GM12878 (cell line): Measurements from ENCODE around the gene LYPD6. TPM values are rescaled to one million over a fixed set of nuclear protein-coding genes. Genes with fewer than 3 reads are reported as not detected.

Source experiments
- ATAC-seq: fragments of 200-7000 bp; cut with Tn5 transposase; 3 replicates; pipeline ENCODE4 v1.9.1; 2020; ENCODE audit warnings: mild to moderate bottlenecking, moderate library complexity
- BruUV-seq: library from RNA; stranded (reverse); fragments of 400-500 nt; replicated peaks from 2 replicates; lab custom pipeline; 2021; lab: Mats Ljungman, UMichigan
- CTCF ChIA-PET: fragments of 300-600 bp; sonication (Branson Sonifier 250); formaldehyde crosslinking; extraction: SDS; loops from one replicate; lab custom pipeline; 2021; ENCODE audit warnings: inconsistent platforms; lab: Yijun Ruan, JAX
- POLR2A ChIA-PET: fragments of 350-600 bp; formaldehyde crosslinking; extraction: SDS; loops from one replicate; lab custom pipeline; 2021; ENCODE audit warnings: inconsistent platforms; lab: Charles Lee
- RAD21 ChIA-PET: fragments of 300-600 bp; sonication (Branson Sonifier 250); formaldehyde crosslinking; loops from one replicate; lab custom pipeline; 2023; ENCODE audit warnings: antibody characterized with exemption; ENCODE audit not compliant: unreplicated experiment; lab: Charles Lee
- SMC1A ChIA-PET: fragments of 300-600 bp; sonication (Branson Sonifier 250); formaldehyde crosslinking; loops from one replicate; lab custom pipeline; 2023; ENCODE audit not compliant: unreplicated experiment, uncharacterized antibody; lab: Charles Lee
- DNase-seq: peaks from one replicate; pipeline ENCODE4 v3.0.0-alpha.2; 2011; ENCODE audit warnings: low read depth, low spot score
- FAIRE-seq: peaks from 3 replicates; lab custom pipeline; 2011; peaks lifted over from hg19 to GRCh38; lab: Jason Lieb, UNC
- H2AFZ ChIP-seq: 2 replicates; pipeline ENCODE4 v1.6.0; 2011; ENCODE audit warnings: low read depth, low read length, control low read depth; ENCODE audit not compliant: control insufficient read depth
- H3K27ac ChIP-seq: 2 replicates; pipeline ENCODE4 v1.5.1; 2011; ENCODE audit warnings: control low read depth; ENCODE audit not compliant: control insufficient read depth, insufficient read depth
- H3K27me3 ChIP-seq, 2 experiments: replicated peaks in 1 of 2; 2 replicates each; pipeline versions ENCODE4 v1.6.0 to v1.6.1; 2011; ENCODE audit warnings: low read length in 1 of 2; ENCODE audit not compliant: control insufficient read depth in 2 of 2, insufficient read depth in 2 of 2
- H3K36me3 ChIP-seq, 2 experiments: 2 replicates each; pipeline ENCODE4 v1.5.1; 2011; ENCODE audit warnings: low read length in 1 of 2; ENCODE audit not compliant: control insufficient read depth in 2 of 2, insufficient read depth in 2 of 2
- H3K4me1 ChIP-seq: 2 replicates; pipeline ENCODE4 v1.6.1; 2011; ENCODE audit warnings: mild to moderate bottlenecking, low read length, moderate library complexity, mixed read lengths; ENCODE audit not compliant: control insufficient read depth, insufficient read depth
- H3K4me2 ChIP-seq: 2 replicates; pipeline ENCODE4 v1.6.0; 2011; ENCODE audit warnings: control low read depth; ENCODE audit not compliant: control insufficient read depth, insufficient read depth
- H3K4me3 ChIP-seq: fragments of 200-600 bp; sonication (generic); 2 replicates; pipeline ENCODE4 v1.5.1; 2016
- H3K79me2 ChIP-seq: 2 replicates; pipeline ENCODE4 v1.6.0; 2011; ENCODE audit warnings: low read length; ENCODE audit not compliant: control insufficient read depth, insufficient read depth
- H3K9ac ChIP-seq: 2 replicates; pipeline ENCODE4 v1.8.0; 2011; ENCODE audit warnings: low read length, control low read depth, mixed read lengths; ENCODE audit not compliant: control insufficient read depth, insufficient read depth
- H3K9me3 ChIP-seq: replicated peaks from 3 replicates; pipeline ENCODE4 v1.5.1; 2011; ENCODE audit warnings: mild to moderate bottlenecking, low read length; ENCODE audit not compliant: control insufficient read depth, insufficient read depth
- H4K20me1 ChIP-seq: 2 replicates; pipeline ENCODE4 v1.6.0; 2011; ENCODE audit not compliant: control insufficient read depth, insufficient read depth
- RAD51 ChIP-seq: fragments of 450-650 bp; IDR thresholded peaks from 2 replicates; pipeline ENCODE4 v1.6.1; 2016; ENCODE audit warnings: moderate library complexity, mild to moderate bottlenecking, inconsistent platforms
- WGBS: methylation state at CpG from one replicate; pipeline ENCODE4 v1.1.6; 2016; ENCODE audit warnings: low lambda C conversion rate; ENCODE audit not compliant: insufficient replicate concordance, insufficient coverage; ENCODE audit errors: missing lambda C conversion rate; 5-methylcytosine and 5-hydroxymethylcytosine counted together
- in situ Hi-C: fragments of 300-500 bp; cut with MboI; formaldehyde crosslinking; loops from 9 replicates; pipeline ENCODE4 v1.14.3; 2018; ENCODE audit warnings: mixed read lengths
- intact Hi-C: fragments of 100-400 bp; cut with micrococcal nuclease; formaldehyde crosslinking; loops from one replicate; pipeline ENCODE4 v1.14.2; 2022; ENCODE audit not compliant: unreplicated experiment
- polyA plus RNA-seq, 11 experiments: library from polyadenylated mRNA; depleted of rRNA in 4 of 11; unstranded in 6 of 11; stranded (reverse) in 5 of 11; fragments of >200 nt; fragmentation: Nextera tagmentation in 4 of 11; fragmentation: Illumina TruSeq in 1 of 11; extraction: Ambion mirVana in 4 of 11; extraction: Trizol in 1 of 11; gene quantifications; 1 replicate in 1 of 11; 2 replicates in 10 of 11; pipeline versions ENCODE4 v1.2.1 to v1.2.3, GENCODE V29; 2011 to 2016; ENCODE audit warnings: inconsistent platforms in 2 of 11, missing spikeins in 2 of 11, low read depth in 1 of 11
- total RNA-seq, 4 experiments: library from RNA; depleted of rRNA in 3 of 4; stranded (reverse); fragments of >200 nt in 3 of 4; fragmentation: Illumina TruSeq in 1 of 4; extraction: Trizol in 1 of 4; gene quantifications; 2 replicates each; pipeline versions ENCODE4 v1.2.1 to v1.2.3, GENCODE V29; 2013 to 2021
- TF ChIP-seq, protein P1 (sequence below): fragments of 450-650 bp; formaldehyde crosslinking; IDR thresholded peaks from 2 replicates; pipeline ENCODE4 v1.4.0; 2022; ENCODE audit warnings: mild to moderate bottlenecking, moderate library complexity

LYPD6 gene
- total and polyA plus RNA-seq, 10 of the 15 experiments (the other 5 are each of a cell fraction or from before 2014, with no cell fraction given) = not detected

DNA sequence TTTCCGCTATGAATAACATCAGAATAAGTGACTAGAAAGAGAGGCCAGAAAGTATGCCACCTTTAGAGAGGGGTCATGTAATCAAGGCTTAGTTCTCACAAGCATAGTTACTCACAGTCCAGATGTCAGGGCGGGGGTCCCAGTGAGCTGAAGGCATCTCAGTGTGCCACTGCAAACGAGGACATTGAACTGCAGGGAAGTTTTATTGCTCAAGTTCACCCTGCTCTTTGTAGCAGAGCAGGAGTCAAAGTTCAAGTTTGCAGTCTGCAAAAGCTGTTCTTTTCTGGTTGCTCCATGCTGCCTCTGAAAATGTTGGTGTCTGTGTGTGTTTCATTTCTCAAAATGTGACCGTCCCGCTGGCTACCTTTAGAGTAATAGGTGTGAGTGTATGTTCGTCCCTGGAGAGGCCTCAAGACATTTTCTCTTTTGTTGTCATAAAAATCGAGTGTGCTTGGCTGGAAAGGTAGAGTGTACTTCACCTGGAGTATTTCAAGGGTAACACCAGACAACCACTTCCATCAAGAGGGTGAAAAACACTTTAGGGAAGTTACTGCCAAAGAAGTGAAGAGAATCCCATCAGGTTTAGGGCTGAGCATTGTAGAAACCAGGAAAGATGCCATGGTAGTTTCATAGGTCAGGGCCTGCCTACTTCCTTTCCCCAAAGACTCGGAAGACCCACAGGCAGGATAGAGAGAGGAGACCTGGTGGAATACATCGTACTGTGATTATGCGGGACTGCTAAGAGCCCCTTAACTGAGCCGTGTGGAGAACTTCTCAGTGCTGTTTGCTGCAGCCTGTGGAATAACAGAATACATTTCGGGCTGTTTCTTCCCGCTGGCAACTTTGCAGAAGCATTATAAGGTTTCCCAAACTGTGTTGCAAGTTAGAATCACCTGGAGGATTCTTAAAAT lies 89.9 kb downstream of the LYPD6 start:
- no peak for DNase-seq
- Histone ChIP-seq H3K4me1 (no peaks in the 10 kb centered on the region), H2AFZ (no peak overlapping the region), H3K9ac (no peak overlapping the region), H3K9me3 (no peaks in the 10 kb centered on the region), H3K36me3 (no peaks in the 10 kb centered on the region), H3K27me3 (peaks cover 2% of the 10 kb centered on the region in 2 experiments; a peak in 3 of 4 replicates), H3K4me3 (no peak overlapping the region), H4K20me1 (no peaks in the 10 kb centered on the region), H3K79me2 (no peaks in the 10 kb centered on the region), H3K4me2 (no peak overlapping the region), H3K27ac (no peak overlapping the region)
- no peak for FAIRE-seq
- ATAC-seq = no peak
- intact Hi-C loops (no loop called here), in situ Hi-C loops (no loop called here)
- no TSS peak for BruUV-seq
- ChIA-PET CTCF (no interaction called here), RAD21 (interaction anchor here (0.8 kb wide), 1 partner anchor 379 kb away, joined by 3 read pairs; no protein-coding TSS in a partner anchor), SMC1A (no interaction called here), POLR2A (interaction anchor here (0.7 kb wide), 1 partner anchor 198 kb away, joined by 7 read pairs; no protein-coding TSS in a partner anchor)
- no peak for TF ChIP-seq RAD51
- TF ChIP-seq, protein P1, sequence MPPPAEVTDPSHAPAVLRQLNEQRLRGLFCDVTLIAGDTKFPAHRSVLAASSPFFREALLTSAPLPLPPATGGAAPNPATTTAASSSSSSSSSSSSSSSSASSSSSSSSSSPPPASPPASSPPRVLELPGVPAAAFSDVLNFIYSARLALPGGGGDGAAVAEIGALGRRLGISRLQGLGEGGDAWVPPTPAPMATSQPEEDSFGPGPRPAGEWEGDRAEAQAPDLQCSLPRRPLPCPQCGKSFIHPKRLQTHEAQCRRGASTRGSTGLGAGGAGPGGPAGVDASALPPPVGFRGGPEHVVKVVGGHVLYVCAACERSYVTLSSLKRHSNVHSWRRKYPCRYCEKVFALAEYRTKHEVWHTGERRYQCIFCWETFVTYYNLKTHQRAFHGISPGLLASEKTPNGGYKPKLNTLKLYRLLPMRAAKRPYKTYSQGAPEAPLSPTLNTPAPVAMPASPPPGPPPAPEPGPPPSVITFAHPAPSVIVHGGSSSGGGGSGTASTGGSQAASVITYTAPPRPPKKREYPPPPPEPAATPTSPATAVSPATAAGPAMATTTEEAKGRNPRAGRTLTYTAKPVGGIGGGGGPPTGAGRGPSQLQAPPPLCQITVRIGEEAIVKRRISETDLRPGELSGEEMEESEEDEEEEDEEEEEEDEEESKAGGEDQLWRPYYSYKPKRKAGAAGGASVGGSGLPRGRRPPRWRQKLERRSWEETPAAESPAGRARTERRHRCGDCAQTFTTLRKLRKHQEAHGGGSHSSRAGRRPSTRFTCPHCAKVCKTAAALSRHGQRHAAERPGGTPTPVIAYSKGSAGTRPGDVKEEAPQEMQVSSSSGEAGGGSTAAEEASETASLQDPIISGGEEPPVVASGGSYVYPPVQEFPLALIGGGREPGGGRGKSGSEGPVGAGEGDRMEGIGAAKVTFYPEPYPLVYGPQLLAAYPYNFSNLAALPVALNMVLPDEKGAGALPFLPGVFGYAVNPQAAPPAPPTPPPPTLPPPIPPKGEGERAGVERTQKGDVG (CRISPR knock-in tag) = no peak
- WGBS = 45% methylated on average over 13 of the region's 13 CpGs
